Measurements from ENCODE around the gene SLC22A23. TPM values are rescaled to one million over a fixed set of nuclear protein-coding genes. Genes with fewer than 3 reads are reported as not detected.

The SLC22A23 gene
- total and polyA plus RNA-seq, 2 of the 4 experiments (the other 2 are of a cell fraction): 0.72 to 1.6 TPM

GRCh38 chr6:3336066-3336786 is 120.6 kb downstream of the SLC22A23 start:
- Histone ChIP-seq H4K20me1 (ENCODE audit: insufficient read depth, low read length) (no peaks in the 10 kb centered on the region), H3K79me1 (ENCODE audit: low read depth in 1 of 2, low read length in 2 of 2) (no peaks in the 10 kb centered on the region), H2AK5ac (ENCODE audit: low read depth, low read length) (no peak overlapping the region), H3K27ac (ENCODE audit: insufficient read depth, low read length) (no peak overlapping the region), H2BK120ac (ENCODE audit: low read depth, low read length) (no peak overlapping the region), H4K5ac (ENCODE audit: low read depth, low read length) (no peak overlapping the region), H3K23ac (ENCODE audit: low read depth, low read length) (no peak overlapping the region), H3K36me3 (ENCODE audit: control insufficient read depth, insufficient read depth, low read length) (no peaks in the 10 kb centered on the region), H3K14ac (replicated peaks; ENCODE audit: low read depth, low read length) (no peak overlapping the region), H3K4ac (ENCODE audit: low read depth, low read length) (no peak overlapping the region), H2BK5ac (ENCODE audit: low read depth, low read length, poor library complexity, severe bottlenecking) (no peak overlapping the region), H2AFZ (replicated peaks; ENCODE audit: low read length, poor library complexity) (no peak overlapping the region), H3K9ac (ENCODE audit: low read depth, low read length) (no peak overlapping the region), H3K56ac (ENCODE audit: extremely low read depth, insufficient read depth, low read length) (no peak overlapping the region), H3K9me1 (ENCODE audit: insufficient read depth, low read length) (no peaks in the 10 kb centered on the region), H3K9me3 (ENCODE audit: control insufficient read depth, insufficient read depth, low read length) (no peaks in the 10 kb centered on the region), H3K27me3 (ENCODE audit: control insufficient read depth, insufficient read depth, low read length) (peaks cover 15% of the 10 kb centered on the region), H2BK20ac (ENCODE audit: low read depth, low read length) (no peak overlapping the region), H4K91ac (ENCODE audit: insufficient read depth, low read depth, low read length) (no peak overlapping the region), H2BK15ac (ENCODE audit: low read depth, low read length) (no peak overlapping the region), H4K8ac (ENCODE audit: low read depth in 2 of 2, low read length in 2 of 2) (no peak overlapping the region), H3K18ac (ENCODE audit: low read depth, low read length) (no peak overlapping the region), H3K4me2 (ENCODE audit: low read depth, low read length) (no peak overlapping the region), H3K4me1 (ENCODE audit: control insufficient read depth, insufficient read depth, low read length) (peaks cover 10% of the 10 kb centered on the region), H2AK9ac (replicated peaks; ENCODE audit: low read depth, low read length, poor library complexity) (no peak overlapping the region), H3K4me3 (ENCODE audit: insufficient read depth, low read depth, low read length) (no peak overlapping the region)
- ChIA-PET CTCF (interaction anchor here (0.6 kb wide), 1 partner anchor 731 kb away, joined by 6 read pairs; no protein-coding TSS in a partner anchor), POLR2A (ENCODE audit: unreplicated experiment) (no interaction called here)
- intact Hi-C loops (cut with micrococcal nuclease) (no loop called here), in situ Hi-C loops (cut with MboI; ENCODE audit: low sequenced_read_pairs) (no loop called here), dilution Hi-C loops (cut with HindIII; ENCODE audit: low sequenced_read_pairs, unreplicated experiment) (no loop called here)
- no peak for TF ChIP-seq ELK1 (IDR thresholded peaks at IDR 0.05; ENCODE audit: borderline replicate concordance, low read depth, low read length)
- no peak for TF ChIP-seq MXI1 (IDR thresholded peaks at IDR 0.05; ENCODE audit: borderline replicate concordance, low read depth, low read length)
- no peak for TF ChIP-seq MAFK (IDR thresholded peaks at IDR 0.05; ENCODE audit: low read depth, low read length)
- no peak for TF ChIP-seq MAZ (IDR thresholded peaks at IDR 0.05; ENCODE audit: borderline replicate concordance, low read depth, low read length)
- no peak for TF ChIP-seq POLR2A (IDR thresholded peaks at IDR 0.05; ENCODE audit: low read depth, low read length)
- 95% methylated on average over 8 of the region's 11 CpGs; no CpG with 5 or more reads in 1 of the 2 experiments for WGBS, 2 experiments (ENCODE audit: extremely low coverage in 2 of 2, insufficient read length in 1 of 2)
- DNase-seq: no peak
- no peak for ATAC-seq (ENCODE audit: low read depth)
- no TSS peak for BruUV-seq (replicated peaks)
